HG02642 (cell line): ENCODE results near the gene TUBGCP3.
A peak's percentile ranks its signal among the peaks of the same experiment; 100 is the strongest.

Source experiments
- ATAC-seq: cut with Tn5 transposase; IDR thresholded peaks from one replicate; pipeline ENCODE4 v1.9.1; 2021; ENCODE audit warnings: mild to moderate bottlenecking; ENCODE audit not compliant: unreplicated experiment, poor library complexity

TUBGCP3 gene

DNA sequence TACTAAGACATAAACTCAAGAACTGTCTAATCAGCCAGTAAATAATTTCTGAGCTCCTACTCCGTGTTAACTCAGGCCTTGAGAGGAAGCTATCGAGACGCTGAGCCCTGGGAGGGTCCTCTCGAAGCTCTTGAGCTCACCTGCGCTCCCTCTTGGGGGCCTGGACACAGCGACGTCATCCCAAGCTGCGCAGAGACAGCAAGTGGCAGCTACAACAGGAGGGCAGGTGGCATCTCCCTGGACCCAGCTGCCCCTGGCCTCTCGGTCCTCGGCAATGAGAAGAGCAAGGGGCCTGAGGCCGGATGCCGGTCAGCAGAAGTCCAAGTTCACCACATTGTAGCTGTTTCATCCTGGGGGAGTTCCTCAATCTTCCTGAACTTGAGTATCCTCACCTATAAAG is 30.5 kb upstream of the TUBGCP3 start:
- no peak for ATAC-seq

DNA sequence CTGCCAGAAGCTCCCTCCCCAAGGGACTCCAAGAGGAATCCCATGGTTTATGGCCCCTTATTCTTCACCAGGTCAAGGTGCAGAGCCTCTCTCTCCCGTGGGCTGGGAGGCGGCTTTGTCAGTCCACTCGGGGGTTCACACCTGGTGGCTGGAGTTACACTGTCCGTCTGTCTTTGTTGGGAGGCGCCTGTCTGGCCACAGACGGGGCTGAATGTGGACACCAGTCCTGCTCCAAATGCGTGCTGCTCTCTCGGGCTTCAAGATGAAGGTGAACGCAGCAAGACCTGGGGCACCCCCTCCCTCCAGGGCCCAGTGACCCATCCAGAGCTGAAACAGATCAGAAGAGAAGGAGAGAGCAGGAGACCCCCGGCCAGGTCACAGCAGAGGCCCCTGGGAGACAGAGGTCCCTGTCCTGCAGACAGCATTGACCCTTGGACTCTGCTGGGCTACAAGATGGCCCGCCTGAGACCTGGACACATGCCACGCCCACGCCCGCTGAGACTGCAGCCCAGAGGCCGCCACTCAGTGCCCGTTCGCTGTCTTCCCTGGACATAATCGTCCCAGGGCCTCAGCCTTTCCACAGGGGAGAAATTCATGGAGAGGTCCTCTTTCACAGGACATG is 29.9 kb upstream of the TUBGCP3 start:
- no peak for ATAC-seq

DNA sequence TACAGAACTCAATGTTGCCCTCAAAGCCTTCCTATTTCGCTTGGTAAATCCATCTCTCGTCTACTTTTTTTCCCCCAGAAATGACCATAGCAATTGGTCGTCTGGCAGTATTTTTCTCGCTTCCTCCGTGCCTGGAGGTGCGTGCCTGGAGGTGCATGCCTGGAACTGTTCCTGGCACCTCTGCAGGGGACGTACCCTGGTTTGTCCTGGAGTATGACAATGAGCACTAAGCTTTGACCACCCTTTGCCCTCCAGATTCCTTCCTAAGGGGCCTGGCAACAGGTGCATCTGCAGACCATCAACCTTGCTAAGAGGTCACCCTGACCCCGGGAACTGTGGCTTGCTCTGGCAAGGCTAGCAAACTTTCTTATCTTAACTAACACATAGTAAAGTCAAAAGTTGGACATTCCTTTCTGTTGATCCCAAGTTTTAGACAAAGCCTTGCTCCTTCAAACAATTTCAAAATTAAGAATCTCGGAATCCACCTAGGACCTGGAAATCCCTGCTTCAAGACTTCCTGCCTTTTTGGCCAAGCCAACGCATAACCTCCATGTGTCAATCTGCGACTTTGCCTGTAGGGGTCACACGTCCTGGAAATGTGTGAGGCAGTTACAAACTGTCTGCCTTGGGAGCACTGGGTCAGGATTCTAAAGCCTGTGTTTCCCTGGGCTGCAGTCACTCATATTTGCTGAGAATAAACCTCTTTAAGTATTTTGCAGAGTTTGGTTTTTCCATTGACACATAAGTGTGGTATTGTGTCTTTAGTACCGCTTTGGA is 28.8 kb upstream of the TUBGCP3 start:
- peak; percentile 63 for ATAC-seq

DNA sequence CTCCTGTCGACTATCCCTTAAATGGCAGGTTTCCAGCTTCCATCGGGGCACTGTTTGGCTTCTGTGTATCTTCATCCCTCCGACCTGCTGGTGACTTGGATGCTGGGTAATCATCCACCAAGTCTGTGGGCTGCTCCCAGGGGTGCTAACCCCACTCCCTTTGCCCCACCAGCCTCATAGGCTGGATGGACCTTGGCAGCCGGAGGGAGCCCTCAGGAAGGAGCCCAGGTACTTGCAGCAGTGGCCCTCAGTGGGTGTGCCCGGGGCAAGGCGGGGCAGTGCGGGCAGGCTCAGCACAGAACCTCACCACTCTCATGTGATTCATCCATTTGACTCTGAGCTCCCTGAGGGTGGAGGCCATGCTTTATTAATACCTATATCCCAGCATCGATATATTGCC is 27.4 kb upstream of the TUBGCP3 start:
- no peak for ATAC-seq

DNA sequence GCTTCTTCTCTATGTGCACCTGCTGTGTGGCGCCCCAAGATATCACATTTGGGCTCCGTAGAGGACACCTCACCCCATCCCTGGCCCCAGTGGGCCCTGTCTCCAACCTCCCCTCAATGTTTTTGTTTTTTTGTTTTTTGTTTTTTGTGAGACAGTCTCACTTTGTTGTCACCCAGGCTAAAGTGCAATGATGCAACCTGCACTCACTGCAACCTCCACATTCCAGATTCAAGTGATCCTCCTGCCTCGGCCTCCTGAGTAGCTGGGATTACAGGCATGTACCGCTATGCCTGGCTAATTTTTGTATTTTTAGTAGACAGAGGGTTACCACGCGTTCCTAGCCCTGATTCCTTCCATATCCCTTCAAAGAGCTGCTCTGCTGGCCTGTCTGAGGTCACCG is 26.9 kb upstream of the TUBGCP3 start:
- no peak for ATAC-seq

DNA sequence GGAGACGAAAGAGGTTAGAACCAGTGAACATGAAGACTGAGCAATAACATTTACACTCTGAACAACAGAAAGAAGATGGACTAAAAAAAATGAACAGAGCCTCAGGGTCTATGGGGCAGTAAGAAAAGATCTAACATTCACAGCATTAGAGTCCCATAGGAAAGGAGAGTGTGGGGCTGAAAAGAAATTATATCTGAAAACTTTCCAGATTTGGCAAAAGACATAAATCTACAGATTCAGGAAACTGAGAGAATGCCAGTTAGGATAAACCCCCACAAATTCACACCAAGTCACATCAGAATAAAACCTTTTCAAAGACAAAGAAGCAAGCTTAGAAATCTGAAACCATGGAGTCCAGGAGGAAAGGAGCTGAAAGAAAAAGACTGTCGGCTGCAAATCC is 20.3 kb upstream of the TUBGCP3 start:
- no peak for ATAC-seq

DNA sequence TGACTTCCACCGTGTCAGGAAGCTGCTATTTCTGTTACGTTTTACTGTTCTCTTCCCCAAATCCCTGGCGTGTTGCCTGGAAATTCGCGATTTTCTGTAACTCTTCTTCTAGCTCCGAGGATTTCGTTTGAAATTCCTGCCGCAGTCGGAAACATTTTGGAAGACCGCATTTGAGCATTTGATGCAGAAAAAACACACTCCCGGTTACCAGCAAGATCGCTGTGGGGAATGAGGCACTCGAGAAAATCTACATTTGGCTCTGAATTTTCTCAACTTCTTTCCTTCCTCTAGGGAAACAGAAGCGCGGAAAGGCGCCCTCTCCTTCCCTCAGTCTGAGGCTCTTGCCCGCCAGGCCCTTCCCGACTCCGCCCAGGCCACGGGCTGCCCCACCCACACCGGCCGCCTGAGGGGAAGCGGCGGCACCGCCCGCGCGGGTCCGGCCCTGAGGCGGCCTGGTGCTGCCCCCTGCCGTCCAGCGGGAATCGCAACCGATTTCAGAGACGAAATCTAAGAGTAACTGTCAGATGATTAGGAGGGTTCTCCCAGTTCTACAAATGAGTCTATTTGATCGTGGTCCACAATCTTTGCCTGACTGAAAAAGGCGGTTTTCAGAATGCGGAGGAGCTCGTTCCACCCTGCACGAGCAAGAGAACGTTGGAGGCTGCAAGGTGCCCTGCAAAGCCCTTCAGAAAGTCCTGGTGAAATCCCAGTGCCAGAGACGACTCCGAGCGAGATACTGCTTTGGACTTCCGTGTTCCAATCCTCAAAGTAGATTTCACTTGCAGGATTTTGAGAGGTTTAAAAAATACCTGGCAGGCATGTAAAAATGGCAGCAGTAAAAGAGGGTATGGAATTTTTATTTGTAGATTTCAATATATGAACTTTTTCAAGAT is 18.4 kb upstream of the TUBGCP3 start:
- ATAC-seq, result peak; percentile 100

DNA sequence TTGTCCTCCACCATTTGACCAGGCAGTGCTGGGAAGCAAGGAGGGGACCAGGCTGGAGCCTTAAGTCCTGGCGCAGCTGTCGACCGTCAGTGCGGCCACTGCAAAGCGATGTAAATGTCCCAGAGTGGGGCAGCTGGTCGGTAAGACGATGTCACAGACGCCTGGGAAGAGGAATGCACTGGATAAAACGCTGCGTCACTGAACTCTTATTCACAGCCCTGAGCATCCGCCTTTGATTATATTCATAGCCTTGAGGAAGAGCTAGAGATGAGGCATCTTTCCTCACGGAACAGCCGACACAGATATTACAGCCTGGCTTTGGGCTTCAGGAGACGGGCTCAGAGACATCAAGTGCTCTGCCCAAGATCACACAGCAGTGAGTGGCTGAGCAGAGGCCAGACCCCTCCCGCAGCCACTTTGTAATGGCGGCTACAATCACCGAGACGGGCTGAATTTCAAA is 17.6 kb upstream of the TUBGCP3 start:
- no peak for ATAC-seq

DNA sequence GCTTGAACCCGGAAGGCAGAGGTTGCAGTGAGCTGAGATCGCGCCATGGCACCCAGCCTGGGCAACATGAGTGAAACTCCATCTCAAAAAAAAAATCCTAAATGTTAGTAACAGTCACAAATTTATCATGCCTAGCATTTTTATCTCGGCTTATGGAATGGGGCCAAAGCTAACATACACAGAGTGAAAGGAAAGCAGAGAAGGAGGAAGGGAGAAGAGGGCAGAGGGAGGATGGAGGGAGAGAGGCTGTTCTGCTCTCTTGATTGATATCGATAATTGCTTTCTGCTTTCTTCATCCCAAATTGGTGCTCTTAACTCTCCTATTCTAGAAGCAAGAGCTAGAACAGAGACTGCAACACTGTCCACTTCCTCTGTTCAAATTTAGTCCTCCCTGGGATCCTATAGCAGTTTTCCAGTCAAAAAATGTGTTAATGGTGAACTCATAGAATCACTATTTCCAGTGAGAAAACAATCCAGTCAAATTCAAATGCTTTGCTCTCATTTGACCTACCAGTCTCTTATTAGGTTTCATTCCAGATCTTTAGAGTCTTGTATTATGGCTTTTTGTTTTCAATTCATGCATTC is 15.8 kb upstream of the TUBGCP3 start:
- no peak for ATAC-seq

DNA sequence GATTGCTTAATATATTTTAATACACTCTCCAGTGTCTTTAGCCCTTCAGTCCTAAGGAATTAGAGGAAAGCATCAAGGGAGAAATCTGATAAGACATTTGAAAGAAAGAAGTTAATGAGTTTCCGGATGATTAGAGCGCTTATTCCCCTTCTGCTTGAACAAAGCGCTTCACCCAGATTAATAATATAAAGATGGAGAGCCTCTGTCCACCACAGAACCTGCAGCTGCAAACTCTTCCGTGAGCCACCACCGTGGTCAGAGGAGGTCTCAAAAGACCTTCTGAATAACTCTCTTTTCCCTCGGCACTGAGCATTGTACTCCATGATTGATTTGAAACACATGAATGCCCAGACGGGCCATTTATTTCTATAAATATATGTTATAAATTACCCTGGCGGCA is 14.2 kb upstream of the TUBGCP3 start:
- no peak for ATAC-seq

DNA sequence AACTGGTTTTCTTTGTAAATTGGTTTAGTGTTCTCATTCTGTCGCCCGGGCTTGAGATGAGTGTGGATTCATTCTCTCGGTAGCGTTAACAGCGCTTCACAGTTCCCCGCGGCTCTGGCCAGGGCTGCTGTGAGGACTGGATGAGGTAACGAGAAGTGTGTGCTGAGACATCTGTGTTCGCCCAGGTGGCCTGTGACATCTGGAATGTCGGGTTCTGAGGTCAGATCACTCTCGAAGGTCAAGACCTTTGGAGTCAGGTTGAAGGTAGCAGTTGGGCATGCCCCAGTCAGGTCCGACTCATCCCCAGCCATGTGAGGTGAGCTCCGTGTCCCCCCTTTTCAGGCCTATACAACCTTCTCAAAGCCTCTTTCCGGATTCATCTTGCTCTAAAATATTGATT is 13.4 kb upstream of the TUBGCP3 start:
- ATAC-seq, result no peak

DNA sequence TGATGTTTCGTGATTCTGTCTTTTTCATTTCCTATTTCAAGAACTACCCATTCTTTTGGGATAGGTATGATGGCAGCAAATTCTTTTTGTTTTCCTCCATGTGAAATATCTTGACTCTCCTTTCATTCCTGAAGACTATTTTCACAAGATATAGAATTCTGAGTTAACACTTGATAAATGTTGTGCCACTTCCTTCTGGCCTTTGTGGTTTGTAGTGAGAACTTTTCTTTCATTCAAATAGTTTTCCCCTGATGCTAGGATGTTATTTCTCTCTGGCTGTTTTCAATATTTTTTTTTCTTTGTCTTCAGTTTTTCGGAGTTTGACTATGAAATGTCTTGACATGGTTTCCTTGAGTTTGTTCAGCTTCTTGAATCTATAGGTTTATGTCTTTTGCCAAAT is 8.3 kb upstream of the TUBGCP3 start:
- ATAC-seq, result no peak

DNA sequence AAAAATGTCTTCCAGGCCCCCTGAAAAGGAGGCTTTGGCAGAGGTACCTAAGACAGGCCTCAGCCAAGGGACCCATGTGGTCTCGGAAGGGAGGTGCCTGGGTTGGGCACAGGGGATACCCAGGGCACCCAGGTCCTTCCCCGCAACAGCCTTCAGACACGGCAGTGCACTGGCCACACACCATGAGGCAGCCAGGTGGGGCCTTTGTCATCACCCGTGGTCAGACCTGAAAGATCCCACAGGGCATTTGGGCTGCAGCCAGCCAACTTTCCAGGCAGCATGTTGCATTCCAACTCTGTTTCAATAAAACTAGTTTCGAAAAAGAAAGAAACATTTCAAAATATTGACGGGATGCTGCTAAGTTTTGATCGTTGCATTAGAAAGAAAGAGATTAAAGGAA is 4.7 kb upstream of the TUBGCP3 start:
- ATAC-seq, result no peak

DNA sequence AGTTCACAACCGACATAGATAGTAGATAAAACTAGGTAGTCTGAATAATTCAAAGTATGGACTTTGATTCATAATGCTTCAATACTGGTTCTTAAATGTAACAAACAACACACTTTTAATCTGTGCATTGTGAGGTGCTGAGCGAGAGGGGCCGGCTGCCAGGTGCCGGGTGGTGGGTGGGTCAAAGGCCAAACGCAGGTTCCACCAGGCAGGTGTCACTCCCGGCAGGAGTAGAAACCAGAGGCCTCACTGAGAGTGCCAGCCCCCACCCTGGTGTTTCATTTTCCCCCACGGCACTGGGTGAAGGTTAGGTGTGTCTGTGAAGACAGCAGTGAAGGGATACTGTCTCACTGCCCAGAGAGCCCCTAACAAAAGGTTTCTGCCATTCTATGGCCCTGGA is 4.2 kb upstream of the TUBGCP3 start:
- no peak for ATAC-seq

DNA sequence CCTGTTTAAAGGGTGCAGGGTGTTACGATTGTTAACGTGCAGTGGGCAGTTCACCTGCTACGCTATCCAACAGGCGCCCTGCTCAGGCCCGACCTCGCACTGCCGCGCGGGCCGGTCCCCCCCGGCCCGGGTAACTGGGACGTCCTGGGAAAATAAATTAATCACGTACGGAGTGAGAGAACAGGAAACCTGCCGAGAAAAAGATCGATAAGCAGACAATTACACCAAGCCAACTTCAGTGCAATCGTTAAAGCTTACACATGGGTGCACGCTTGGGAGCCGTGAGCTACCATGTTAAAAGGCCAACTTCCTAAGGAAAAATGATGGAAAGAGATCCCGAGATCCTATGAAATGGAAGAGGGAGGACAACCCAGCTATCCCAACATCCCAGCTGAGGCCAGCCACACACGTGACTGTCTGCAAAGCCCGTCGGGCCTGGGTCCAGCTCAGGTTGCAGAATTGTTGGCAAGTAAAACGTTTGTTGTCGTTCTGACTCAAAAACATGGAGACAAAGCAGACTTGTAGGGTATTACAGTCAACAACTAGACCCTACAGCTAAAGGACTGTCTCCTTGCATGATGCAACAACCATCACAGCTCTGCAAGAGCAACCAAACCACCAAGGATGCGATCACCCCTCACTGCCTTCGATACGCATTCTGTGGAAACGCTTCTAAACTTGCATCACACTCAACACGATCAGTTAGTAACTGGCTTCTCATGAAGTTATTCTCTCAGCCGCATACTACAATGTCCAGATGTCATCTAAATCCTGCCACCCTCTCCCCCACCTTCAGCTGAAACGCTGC is 741 bp upstream of the TUBGCP3 start:
- ATAC-seq, result no peak

DNA sequence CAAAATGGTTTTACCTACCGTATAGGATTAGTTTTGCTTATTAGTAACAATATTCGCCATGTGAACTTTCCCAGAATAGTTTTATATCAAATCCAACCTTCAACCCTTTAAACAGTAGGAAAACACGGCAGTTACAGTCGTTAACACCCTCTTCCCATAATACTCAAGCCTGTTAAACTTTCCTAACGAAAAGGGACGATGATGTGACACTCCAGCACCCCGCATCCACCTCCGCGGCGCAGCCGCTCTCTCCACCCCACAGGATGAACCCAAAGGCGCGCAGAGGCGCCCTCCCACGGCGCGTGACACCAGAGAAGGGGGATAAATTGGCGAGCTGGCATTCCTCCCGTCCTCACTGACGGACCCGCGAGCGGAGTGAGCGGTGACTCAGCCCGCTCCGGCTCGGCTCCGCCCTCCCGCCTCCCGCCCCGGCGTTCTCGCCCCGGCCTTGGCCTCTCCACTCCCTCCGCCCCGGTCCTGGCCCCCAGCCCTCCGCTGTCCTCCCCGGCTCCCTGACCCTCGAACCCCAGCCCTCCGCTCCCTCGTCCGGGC is 665 bp downstream of the TUBGCP3 start:
- peak; percentile 61 for ATAC-seq

DNA sequence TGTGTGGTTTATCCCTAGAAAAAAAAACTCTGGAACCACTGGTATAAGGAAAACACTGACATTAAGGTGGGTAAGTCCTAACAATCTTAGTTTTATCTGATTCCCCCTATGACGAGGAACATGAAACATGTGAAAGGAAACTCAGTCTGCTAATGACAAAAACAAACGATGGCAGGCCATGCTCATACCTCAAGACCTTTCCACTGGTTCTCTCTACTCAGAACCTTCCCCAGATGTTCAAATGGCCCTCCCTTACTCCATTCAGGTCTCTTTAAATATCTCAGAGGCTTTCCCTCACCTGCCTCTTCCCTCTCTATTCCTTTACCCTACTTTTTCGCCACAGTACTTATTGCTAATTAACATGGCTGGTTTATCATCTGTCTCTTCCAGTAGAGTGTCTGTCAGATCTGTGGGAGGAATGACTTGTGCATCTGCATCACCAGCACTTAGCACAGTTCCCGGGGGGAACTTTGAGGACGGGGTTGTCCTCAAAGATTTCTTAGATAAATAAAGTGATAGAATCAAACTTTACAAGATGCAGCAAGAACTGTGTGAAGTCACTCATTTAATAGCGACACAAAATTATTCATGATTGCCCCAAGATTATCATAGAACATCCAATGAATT is 1.5 kb downstream of the TUBGCP3 start:
- no peak for ATAC-seq

DNA sequence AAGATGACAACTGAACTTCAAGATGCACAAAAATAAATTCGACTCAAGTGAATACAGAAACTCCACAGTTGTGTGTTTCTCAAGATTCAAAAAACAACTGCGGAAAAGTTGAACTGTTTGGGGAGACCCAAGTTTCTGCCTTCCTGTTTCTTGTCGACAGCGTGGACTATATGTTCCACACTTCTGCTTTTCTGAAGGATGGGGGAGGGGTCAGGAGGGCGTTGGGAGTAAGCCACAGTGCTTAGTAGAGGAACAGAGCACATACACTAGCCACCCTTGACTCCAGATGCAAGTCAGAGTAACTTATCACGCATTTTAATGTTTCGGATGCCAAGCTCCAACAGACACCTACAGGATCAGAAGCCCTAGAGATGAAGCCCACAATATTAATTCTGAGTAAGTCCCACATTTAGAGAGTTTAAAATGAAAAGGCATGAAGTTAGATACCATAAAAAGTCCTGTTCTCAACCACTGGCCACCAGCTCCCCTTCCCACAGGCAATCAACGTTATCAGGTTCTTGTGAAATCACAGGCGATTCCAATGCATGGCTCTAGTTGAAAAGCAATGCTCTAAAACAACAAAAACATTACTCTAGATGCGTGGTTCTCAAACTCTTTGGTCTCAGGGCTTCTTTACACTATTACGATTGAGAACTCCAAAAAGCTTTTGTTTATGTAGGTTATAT is 4.2 kb downstream of the TUBGCP3 start:
- peak; percentile 44 for ATAC-seq

DNA sequence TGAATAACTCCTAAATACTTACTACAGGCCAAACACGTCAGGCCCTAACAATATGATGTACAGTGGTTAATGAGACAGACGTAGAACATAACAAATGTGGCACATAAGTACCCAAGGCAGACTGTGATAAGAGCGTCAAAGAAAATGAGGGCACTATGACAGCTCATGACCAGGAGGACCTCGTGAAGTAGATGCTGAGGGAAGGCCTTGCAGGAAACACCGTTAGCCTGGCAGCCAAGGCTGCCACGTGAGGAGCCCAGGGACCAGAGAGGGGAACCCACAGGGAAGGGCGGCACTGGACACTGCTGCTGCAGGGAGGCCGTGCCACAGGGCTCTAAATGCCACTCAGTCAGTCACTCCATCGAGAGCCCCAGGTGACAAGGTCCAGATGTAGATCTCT is 5.7 kb downstream of the TUBGCP3 start:
- no peak for ATAC-seq
